HEK293 (cell line): ENCODE data around the gene SAMD13.
A peak's percentile ranks its signal among the peaks of the same experiment; 100 is the strongest.

Experiments
- CTCF ChIA-PET: fragments of 350-600 bp; formaldehyde crosslinking; extraction: SDS; loops from one replicate; lab custom pipeline; 2021; ENCODE audit warnings: antibody characterized with exemption; lab: Yijun Ruan, JAX
- POLR2A ChIA-PET: fragments of 300-600 bp; formaldehyde crosslinking; extraction: SDS; loops from one replicate; lab custom pipeline; 2020; ENCODE audit warnings: antibody characterized with exemption, inconsistent platforms; lab: Yijun Ruan, JAX
- H3K27ac ChIP-seq: fragments of 200-500 bp; sonication (Bioruptor generic); 2 replicates; pipeline ENCODE4 v1.5.1; 2014; ENCODE audit warnings: low read depth, low read length, control low read depth, inconsistent platforms; ENCODE audit errors: extremely low read depth
- H3K36me3 ChIP-seq, 2 experiments: fragments of 200-500 bp in 1 of 2; sonication (Bioruptor generic) in 1 of 2; 1 replicate in 1 of 2; 2 replicates in 1 of 2; pipeline ENCODE4 v1.5.1; 2014 to 2017; ENCODE audit warnings: inconsistent platforms in 2 of 2, low read length in 2 of 2; ENCODE audit not compliant: control insufficient read depth in 2 of 2, insufficient read depth in 1 of 2
- H3K4me1 ChIP-seq: fragments of 200-500 bp; sonication (Bioruptor generic); 2 replicates; pipeline ENCODE4 v1.5.1; 2014; ENCODE audit warnings: mild to moderate bottlenecking, low read length, inconsistent platforms; ENCODE audit not compliant: control insufficient read depth, insufficient read depth
- H3K4me3 ChIP-seq: 2 replicates; pipeline ENCODE4 v1.5.1; 2011; ENCODE audit warnings: low read depth, mild to moderate bottlenecking, control low read depth, low read length, moderate library complexity
- H3K9me3 ChIP-seq: fragments of 200-500 bp; sonication (Bioruptor generic); 2 replicates; pipeline ENCODE4 v1.5.1; 2014; ENCODE audit warnings: low read depth, low read length, inconsistent platforms; ENCODE audit not compliant: control insufficient read depth, insufficient read depth
- GFI1B ChIP-seq: fragments of 450-650 bp; formaldehyde crosslinking; IDR thresholded peaks from 2 replicates; pipeline ENCODE4 v1.5.1; 2016; ENCODE audit warnings: missing biosample characterization, missing genetic modification characterization
- HOXA7 ChIP-seq: sonication (generic); formaldehyde crosslinking; IDR thresholded peaks from 2 replicates; pipeline ENCODE4 v1.8.1; 2022; ENCODE audit warnings: missing genetic modification reagents, borderline replicate concordance
- SP3 ChIP-seq: fragments of 450-650 bp; formaldehyde crosslinking; IDR thresholded peaks from 2 replicates; pipeline ENCODE4 v1.5.1; 2016; ENCODE audit warnings: missing biosample characterization, missing genetic modification characterization
- ZNF155 ChIP-seq: fragments of 450-650 bp; formaldehyde crosslinking; IDR thresholded peaks from 2 replicates; pipeline ENCODE4 v1.5.1; 2016; ENCODE audit warnings: missing biosample characterization, missing genetic modification characterization
- ZNF404 ChIP-seq: fragments of 450-650 bp; formaldehyde crosslinking; IDR thresholded peaks from 2 replicates; pipeline ENCODE4 v1.5.1; 2017; ENCODE audit warnings: missing biosample characterization, missing genetic modification characterization
- ZNF529 ChIP-seq: fragments of 450-650 bp; formaldehyde crosslinking; IDR thresholded peaks from 2 replicates; pipeline ENCODE4 v1.5.1; 2017; ENCODE audit warnings: missing genetic modification characterization, missing biosample characterization; ENCODE audit not compliant: insufficient replicate concordance
- ZNF558 ChIP-seq: fragments of 450-650 bp; formaldehyde crosslinking; IDR thresholded peaks from 2 replicates; pipeline ENCODE4 v1.5.1; 2016; ENCODE audit warnings: missing biosample characterization, missing genetic modification characterization
- ZNF624 ChIP-seq: fragments of 450-650 bp; formaldehyde crosslinking; IDR thresholded peaks from 2 replicates; pipeline ENCODE4 v1.5.1; 2017; ENCODE audit warnings: missing biosample characterization, missing genetic modification characterization
- ZNF660 ChIP-seq: fragments of 450-650 bp; IDR thresholded peaks from 2 replicates; pipeline ENCODE4 v1.5.1; 2018; ENCODE audit warnings: missing biosample characterization, mild to moderate bottlenecking, missing genetic modification characterization
- ZNF791 ChIP-seq: fragments of 450-650 bp; formaldehyde crosslinking; IDR thresholded peaks from 2 replicates; pipeline ENCODE4 v1.5.1; 2016; ENCODE audit warnings: missing biosample characterization, missing genetic modification characterization
- TF ChIP-seq, protein P1 (sequence below): fragments of 450-650 bp; formaldehyde crosslinking; IDR thresholded peaks from 2 replicates; pipeline ENCODE4; 2016; ENCODE audit warnings: missing biosample characterization, missing genetic modification characterization
- TF ChIP-seq, protein P2 (sequence below): fragments of 450-650 bp; formaldehyde crosslinking; IDR thresholded peaks from 2 replicates; pipeline ENCODE4 v1.5.1; 2017; ENCODE audit warnings: missing biosample characterization, missing genetic modification characterization
- TF ChIP-seq, protein P3 (sequence below): fragments of 450-650 bp; formaldehyde crosslinking; IDR thresholded peaks from 2 replicates; pipeline ENCODE4 v1.5.1; 2016; ENCODE audit warnings: missing biosample characterization, missing genetic modification characterization, borderline replicate concordance
- TF ChIP-seq, protein P4 (sequence below): fragments of 450-650 bp; formaldehyde crosslinking; IDR thresholded peaks from 2 replicates; pipeline ENCODE4 v1.5.1; 2016; ENCODE audit warnings: missing biosample characterization, missing genetic modification characterization, low read depth

Gene SAMD13

DNA sequence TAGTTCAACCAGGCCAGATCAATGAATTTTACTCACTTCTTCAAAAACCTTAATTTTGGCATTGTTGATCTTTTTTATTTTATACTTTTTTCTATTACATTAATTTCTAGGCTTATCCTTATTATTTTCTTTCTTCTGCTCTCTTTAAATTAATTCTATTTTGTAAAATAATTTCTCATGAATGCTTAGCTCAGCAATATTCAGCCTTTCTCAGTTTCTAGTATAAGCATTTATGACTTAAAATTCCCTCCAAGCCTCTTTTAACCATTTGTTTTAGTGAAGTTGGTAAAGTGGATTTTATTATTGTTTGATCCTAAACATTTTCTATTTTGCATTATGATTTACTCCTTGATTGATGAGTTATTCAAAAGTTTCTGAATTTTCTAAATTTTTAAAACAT, 20.6 kb upstream of the SAMD13 start (continued):
- TF ChIP-seq, protein P1, sequence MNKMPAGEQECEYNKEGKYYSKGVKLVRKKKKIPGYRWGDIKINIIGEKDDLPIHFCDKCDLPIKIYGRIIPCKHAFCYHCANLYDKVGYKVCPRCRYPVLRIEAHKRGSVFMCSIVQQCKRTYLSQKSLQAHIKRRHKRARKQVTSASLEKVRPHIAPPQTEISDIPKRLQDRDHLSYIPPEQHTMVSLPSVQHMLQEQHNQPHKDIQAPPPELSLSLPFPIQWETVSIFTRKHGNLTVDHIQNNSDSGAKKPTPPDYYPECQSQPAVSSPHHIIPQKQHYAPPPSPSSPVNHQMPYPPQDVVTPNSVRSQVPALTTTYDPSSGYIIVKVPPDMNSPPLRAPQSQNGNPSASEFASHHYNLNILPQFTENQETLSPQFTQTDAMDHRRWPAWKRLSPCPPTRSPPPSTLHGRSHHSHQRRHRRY (tag by site-specific recombination): no peak

DNA sequence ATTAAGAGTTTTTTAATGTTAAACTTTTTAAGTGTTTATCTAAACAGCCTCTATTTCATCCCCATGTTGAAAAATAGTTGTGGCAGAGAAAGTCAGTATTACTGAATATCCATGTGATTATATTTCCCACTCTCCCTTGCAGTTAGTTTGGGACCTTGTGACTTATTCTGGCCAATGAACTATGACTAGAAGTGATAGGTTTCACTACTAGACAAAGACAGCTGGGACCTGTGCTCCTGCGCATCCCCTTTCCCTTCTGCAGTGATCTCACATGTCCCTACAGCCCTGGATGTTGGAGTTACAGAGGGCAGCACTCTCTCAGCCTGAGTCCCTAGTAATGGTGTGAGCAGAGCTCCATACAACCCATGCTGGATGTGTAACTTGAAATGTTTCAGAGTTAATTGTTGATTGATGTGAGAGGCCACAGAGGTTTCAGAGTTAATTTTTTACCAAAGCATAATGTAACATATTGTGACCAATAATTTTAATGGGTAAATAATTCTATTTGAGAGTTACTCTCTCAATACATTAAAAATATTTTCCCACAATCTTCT, 18.7 kb upstream of the SAMD13 start:
- no peak overlapping the region for H3K4me3 ChIP-seq
- TF ChIP-seq SP3 (tag by site-specific recombination) (no peak), ZNF529 (tag by site-specific recombination) (no peak), ZNF155 (tag by site-specific recombination) (no peak), ZNF660 (tag by site-specific recombination) (no peak)
- TF ChIP-seq, protein P2, sequence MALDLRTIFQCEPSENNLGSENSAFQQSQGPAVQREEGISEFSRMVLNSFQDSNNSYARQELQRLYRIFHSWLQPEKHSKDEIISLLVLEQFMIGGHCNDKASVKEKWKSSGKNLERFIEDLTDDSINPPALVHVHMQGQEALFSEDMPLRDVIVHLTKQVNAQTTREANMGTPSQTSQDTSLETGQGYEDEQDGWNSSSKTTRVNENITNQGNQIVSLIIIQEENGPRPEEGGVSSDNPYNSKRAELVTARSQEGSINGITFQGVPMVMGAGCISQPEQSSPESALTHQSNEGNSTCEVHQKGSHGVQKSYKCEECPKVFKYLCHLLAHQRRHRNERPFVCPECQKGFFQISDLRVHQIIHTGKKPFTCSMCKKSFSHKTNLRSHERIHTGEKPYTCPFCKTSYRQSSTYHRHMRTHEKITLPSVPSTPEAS (tag by site-specific recombination): no peak
- TF ChIP-seq, protein P3, sequence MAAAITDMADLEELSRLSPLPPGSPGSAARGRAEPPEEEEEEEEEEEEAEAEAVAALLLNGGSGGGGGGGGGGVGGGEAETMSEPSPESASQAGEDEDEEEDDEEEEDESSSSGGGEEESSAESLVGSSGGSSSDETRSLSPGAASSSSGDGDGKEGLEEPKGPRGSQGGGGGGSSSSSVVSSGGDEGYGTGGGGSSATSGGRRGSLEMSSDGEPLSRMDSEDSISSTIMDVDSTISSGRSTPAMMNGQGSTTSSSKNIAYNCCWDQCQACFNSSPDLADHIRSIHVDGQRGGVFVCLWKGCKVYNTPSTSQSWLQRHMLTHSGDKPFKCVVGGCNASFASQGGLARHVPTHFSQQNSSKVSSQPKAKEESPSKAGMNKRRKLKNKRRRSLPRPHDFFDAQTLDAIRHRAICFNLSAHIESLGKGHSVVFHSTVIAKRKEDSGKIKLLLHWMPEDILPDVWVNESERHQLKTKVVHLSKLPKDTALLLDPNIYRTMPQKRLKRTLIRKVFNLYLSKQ (tag by site-specific recombination): no peak
- POLR2A ChIA-PET: no interaction called here
- H3K4me1 ChIP-seq: no peaks in the 10 kb centered on the region
- H3K36me3 ChIP-seq: no peaks in the 10 kb centered on the region
- no peaks in the 10 kb centered on the region for H3K9me3 ChIP-seq
- no peak overlapping the region for H3K27ac ChIP-seq
- CTCF ChIA-PET: no interaction called here

DNA sequence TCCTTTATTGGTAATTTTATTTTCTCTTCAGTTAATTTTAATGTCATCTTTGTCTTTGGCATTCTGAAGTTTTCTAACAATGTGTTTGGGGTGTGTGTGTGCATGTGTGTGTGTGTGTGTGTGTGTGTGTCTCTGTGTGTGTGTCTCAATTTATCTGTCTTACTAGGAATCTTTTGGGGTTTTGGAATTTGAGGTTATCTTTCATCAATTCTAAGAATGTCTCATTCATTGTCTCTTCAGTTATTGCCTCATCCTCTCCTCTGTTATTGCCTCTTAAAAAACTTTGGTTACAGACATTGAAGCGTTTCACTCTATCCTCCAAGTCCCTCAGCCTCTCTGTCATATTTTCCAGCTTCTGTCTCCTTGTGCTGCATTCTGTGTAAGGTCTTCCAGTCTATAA, 18.1 kb upstream of the SAMD13 start:
- no peaks in the 10 kb centered on the region for H3K4me1 ChIP-seq
- TF ChIP-seq ZNF404 (tag by site-specific recombination) (no peak), ZNF558 (tag by site-specific recombination) (no peak), HOXA7 (CRISPR knock-in tag) (no peak), ZNF624 (tag by site-specific recombination) (no peak), ZNF791 (tag by site-specific recombination) (no peak), GFI1B (tag by site-specific recombination) (no peak)
- TF ChIP-seq, protein P4, sequence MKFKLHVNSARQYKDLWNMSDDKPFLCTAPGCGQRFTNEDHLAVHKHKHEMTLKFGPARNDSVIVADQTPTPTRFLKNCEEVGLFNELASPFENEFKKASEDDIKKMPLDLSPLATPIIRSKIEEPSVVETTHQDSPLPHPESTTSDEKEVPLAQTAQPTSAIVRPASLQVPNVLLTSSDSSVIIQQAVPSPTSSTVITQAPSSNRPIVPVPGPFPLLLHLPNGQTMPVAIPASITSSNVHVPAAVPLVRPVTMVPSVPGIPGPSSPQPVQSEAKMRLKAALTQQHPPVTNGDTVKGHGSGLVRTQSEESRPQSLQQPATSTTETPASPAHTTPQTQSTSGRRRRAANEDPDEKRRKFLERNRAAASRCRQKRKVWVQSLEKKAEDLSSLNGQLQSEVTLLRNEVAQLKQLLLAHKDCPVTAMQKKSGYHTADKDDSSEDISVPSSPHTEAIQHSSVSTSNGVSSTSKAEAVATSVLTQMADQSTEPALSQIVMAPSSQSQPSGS (tag by site-specific recombination): no peak
- TF ChIP-seq, protein P2 (tag by site-specific recombination): peak; percentile 51
- no peaks in the 10 kb centered on the region for H3K36me3 ChIP-seq
- H3K27ac ChIP-seq: no peak overlapping the region
- ChIA-PET CTCF (no interaction called here), POLR2A (no interaction called here)
- no peak overlapping the region for H3K4me3 ChIP-seq
- H3K9me3 ChIP-seq: no peaks in the 10 kb centered on the region
